Mucosa of stomach (tissue), 1 donor: ENCODE measurements around the gene SIGLEC15.
A peak's percentile ranks its signal among the peaks of the same experiment; 100 is the strongest.
"Not testable (repeated sequence)": the region's sequence is repeated elsewhere in the genome, so short reads cannot be mapped to it uniquely, and the experiment has no call there.

Source experiments
- H3K27me3 ChIP-seq: one replicate; pipeline ENCODE4 v1.7.0; 2013; ENCODE audit warnings: mild to moderate bottlenecking, low read length; ENCODE audit not compliant: control insufficient read depth, insufficient read depth
- H3K36me3 ChIP-seq: one replicate; pipeline ENCODE4 v1.7.0; 2013; ENCODE audit warnings: low read length; ENCODE audit not compliant: control insufficient read depth, insufficient read depth
- H3K4me1 ChIP-seq: one replicate; pipeline ENCODE4 v1.7.0; 2013; ENCODE audit warnings: mild to moderate bottlenecking, low read length; ENCODE audit not compliant: control insufficient read depth, insufficient read depth
- H3K4me3 ChIP-seq: one replicate; pipeline ENCODE4 v1.7.0; 2013; ENCODE audit warnings: low read length
- H3K9ac ChIP-seq: one replicate; pipeline ENCODE4 v1.7.0; 2013; ENCODE audit warnings: mild to moderate bottlenecking, low read length, moderate library complexity
- H3K9me3 ChIP-seq: one replicate; pipeline ENCODE4 v1.7.0; 2013; ENCODE audit warnings: mild to moderate bottlenecking, low read length, moderate library complexity; ENCODE audit not compliant: control insufficient read depth
- donor health status: Pancreatic carcinoma.

Gene SIGLEC15

DNA sequence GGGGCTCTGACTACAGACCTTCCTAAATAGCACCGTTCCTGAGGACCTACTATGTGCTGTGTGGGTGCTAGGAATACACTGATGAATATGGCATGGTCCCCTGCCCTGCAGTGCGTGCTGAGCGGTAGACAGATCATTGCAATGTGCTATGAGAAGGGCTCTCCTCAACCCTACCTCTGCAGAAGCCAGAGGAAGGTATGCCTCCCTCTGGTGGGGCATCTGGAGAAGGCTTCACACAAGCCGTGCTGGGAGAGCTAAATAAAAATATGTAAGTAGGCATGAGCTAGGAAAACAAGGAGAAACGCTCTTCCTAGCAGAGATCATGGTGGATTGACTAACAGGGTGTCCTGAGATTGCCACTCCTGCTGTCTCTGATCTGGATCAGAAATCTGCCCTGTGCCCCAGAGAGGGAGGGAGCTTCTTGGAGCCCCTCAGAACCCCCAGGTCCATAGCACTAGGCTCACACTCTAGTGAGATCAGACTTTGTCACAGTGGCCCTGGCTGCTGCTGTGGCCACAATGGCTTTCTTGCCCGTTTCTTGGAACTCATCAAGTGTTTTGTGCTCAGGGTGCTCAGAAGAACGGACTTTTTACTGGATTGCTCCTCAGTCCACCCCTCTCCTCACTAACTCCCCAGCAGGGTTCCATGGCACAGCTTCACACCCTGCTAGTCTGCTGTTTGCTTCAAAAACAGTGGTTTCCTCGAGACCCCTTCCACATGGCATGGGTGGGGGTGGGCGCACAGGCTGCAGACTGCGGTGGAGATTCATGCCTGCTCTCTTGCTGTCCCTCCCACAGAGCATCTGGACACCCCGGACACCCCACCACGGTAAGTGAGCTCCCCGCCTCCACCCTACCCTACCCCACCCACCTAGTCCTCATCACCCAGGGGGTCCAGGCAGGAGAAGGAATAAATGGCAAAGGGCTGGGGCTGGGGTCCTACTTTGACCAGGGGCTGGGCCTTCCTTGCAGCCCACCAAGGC is 14.2 kb downstream of the SIGLEC15 start:
- Histone ChIP-seq H3K9me3 (no peaks in the 10 kb centered on the region), H3K27me3 (peaks cover 14% of the 10 kb centered on the region), H3K9ac (no peak overlapping the region), H3K4me1 (peaks cover 41% of the 10 kb centered on the region), H3K4me3 (peak overlapping the region; percentile 1), H3K36me3 (no peaks in the 10 kb centered on the region)

- H3K4me1 ChIP-seq = peaks cover 26% of the 10 kb centered on the region
- no peaks in the 10 kb centered on the region for H3K9me3 ChIP-seq
- H3K9ac ChIP-seq = no peak overlapping the region
- H3K36me3 ChIP-seq = no peaks in the 10 kb centered on the region
- peaks cover 14% of the 10 kb centered on the region for H3K27me3 ChIP-seq
- H3K4me3 ChIP-seq = no peak overlapping the region
Measured at GRCh38 chr18:45841060-45841764, 15.7 kb downstream of the SIGLEC15 start.

DNA sequence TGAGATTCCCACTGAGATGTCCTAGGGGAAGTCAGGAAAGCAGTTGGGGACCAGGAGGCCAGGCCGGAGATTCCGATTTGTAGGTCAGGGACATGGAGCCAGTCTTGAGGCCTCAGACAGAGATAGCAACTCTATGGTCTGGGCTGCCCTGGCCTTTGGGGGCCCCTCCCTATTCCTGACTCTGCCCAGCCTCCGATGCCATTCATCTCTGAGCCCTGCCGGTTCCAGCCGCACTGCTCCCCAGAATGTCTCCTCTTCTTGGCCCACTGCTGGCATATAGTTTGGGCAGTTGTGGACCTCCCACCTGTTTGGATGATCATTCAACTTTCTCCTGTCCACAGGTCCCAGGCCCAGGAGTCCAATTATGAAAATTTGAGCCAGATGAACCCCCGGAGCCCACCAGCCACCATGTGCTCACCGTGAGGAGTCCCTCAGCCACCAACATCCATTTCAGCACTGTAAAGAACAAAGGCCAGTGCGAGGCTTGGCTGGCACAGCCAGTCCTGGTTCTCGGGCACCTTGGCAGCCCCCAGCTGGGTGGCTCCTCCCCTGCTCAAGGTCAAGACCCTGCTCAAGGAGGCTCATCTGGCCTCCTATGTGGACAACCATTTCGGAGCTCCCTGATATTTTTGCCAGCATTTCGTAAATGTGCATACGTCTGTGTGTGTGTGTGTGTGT is 16.4 kb downstream of the SIGLEC15 start:
- no peaks in the 10 kb centered on the region for H3K36me3 ChIP-seq
- no peak overlapping the region for H3K9ac ChIP-seq
- no peaks in the 10 kb centered on the region for H3K9me3 ChIP-seq
- H3K27me3 ChIP-seq = peaks cover 14% of the 10 kb centered on the region
- peaks cover 19% of the 10 kb centered on the region for H3K4me1 ChIP-seq
- no peak overlapping the region for H3K4me3 ChIP-seq

- no peak overlapping the region for H3K4me3 ChIP-seq
- no peak overlapping the region for H3K9ac ChIP-seq
- H3K27me3 ChIP-seq = peaks cover 12% of the 10 kb centered on the region
- peaks cover 9% of the 10 kb centered on the region for H3K4me1 ChIP-seq
- H3K9me3 ChIP-seq = no peaks in the 10 kb centered on the region
- H3K36me3 ChIP-seq = no peaks in the 10 kb centered on the region
Measured at GRCh38 chr18:45843019-45843418, 17.5 kb downstream of the SIGLEC15 start.

DNA sequence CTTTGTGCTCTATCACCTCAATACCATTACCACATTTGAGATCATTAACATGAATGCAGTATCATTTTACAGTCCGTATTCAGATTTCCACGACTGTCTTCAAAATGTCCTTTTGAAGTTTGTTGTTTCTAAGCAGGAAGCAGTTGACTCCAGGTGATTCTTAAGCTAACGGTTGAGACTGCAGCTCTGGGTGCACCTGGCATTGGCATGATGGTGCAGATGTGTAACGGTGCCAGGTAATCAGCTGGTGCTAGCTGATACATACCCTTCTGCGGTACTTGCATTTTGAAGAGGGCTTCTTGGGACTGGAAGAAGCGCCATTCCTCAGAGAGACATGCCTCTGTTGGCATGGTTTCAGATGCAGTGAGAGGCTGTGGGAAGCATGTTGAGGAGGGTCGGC is 19.5 kb downstream of the SIGLEC15 start:
- Histone ChIP-seq H3K4me3 (no peak overlapping the region), H3K27me3 (no peaks in the 10 kb centered on the region), H3K4me1 (no peaks in the 10 kb centered on the region), H3K9me3 (no peaks in the 10 kb centered on the region), H3K9ac (no peak overlapping the region), H3K36me3 (peaks cover 4% of the 10 kb centered on the region)

- Histone ChIP-seq H3K27me3 (no peaks in the 10 kb centered on the region), H3K4me1 (no peaks in the 10 kb centered on the region)
Measured at GRCh38 chr18:45845410-45845809, 19.9 kb downstream of the SIGLEC15 start.

GRCh38 chr18:45847119-45847518 is 21.6 kb downstream of the SIGLEC15 start:
- Histone ChIP-seq H3K9me3 (no peaks in the 10 kb centered on the region), H3K4me1 (no peaks in the 10 kb centered on the region), H3K9ac (no peak overlapping the region), H3K27me3 (no peaks in the 10 kb centered on the region), H3K36me3 (peaks cover 4% of the 10 kb centered on the region), H3K4me3 (no peak overlapping the region)

More at GRCh38 chr18:45845410-45845809, 19.9 kb downstream of the SIGLEC15 start:
- no peak overlapping the region for H3K9ac ChIP-seq
- H3K4me3 ChIP-seq = no peak overlapping the region
- H3K36me3 ChIP-seq = peaks cover 4% of the 10 kb centered on the region
- no peaks in the 10 kb centered on the region for H3K9me3 ChIP-seq

DNA sequence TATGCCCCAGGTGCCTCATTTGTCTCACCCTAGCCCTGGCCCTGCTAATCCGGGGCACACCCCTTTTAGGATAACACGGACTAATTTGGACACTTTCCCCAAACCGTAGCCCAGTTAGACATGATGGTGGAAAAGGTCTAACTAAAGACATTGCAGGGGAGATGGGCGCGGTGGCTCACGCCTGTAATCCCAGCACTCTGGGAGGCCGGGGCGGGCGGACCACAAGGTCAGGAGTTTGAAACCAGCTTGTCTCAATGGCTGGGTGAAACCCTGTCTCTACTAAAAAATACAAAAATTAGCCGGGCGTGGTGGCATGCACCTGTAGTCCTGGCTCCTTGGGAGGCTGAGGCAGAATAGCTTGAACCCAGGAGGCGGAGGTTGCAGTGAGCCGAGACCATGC is 23.2 kb downstream of the SIGLEC15 start:
- not testable (repeated sequence) for H3K9me3 ChIP-seq, H3K4me3 ChIP-seq, H3K9ac ChIP-seq, H3K36me3 ChIP-seq, H3K27me3 ChIP-seq, H3K4me1 ChIP-seq

GRCh38 chr18:45849529-45849928 is 24.1 kb downstream of the SIGLEC15 start:
- H3K36me3 ChIP-seq = peaks cover 4% of the 10 kb centered on the region
- no peaks in the 10 kb centered on the region for H3K27me3 ChIP-seq
- no peak overlapping the region for H3K4me3 ChIP-seq

GRCh38 chr18:45850021-45850420 is 24.5 kb downstream of the SIGLEC15 start:
- Histone ChIP-seq H3K27me3 (no peaks in the 10 kb centered on the region), H3K36me3 (peaks cover 4% of the 10 kb centered on the region), H3K9me3 (no peaks in the 10 kb centered on the region), H3K4me3 (no peak overlapping the region), H3K9ac (no peak overlapping the region), H3K4me1 (no peaks in the 10 kb centered on the region)

More at GRCh38 chr18:45849529-45849928, 24.1 kb downstream of the SIGLEC15 start:
- no peak overlapping the region for H3K9ac ChIP-seq
- no peaks in the 10 kb centered on the region for H3K9me3 ChIP-seq
- H3K4me1 ChIP-seq = no peaks in the 10 kb centered on the region

DNA sequence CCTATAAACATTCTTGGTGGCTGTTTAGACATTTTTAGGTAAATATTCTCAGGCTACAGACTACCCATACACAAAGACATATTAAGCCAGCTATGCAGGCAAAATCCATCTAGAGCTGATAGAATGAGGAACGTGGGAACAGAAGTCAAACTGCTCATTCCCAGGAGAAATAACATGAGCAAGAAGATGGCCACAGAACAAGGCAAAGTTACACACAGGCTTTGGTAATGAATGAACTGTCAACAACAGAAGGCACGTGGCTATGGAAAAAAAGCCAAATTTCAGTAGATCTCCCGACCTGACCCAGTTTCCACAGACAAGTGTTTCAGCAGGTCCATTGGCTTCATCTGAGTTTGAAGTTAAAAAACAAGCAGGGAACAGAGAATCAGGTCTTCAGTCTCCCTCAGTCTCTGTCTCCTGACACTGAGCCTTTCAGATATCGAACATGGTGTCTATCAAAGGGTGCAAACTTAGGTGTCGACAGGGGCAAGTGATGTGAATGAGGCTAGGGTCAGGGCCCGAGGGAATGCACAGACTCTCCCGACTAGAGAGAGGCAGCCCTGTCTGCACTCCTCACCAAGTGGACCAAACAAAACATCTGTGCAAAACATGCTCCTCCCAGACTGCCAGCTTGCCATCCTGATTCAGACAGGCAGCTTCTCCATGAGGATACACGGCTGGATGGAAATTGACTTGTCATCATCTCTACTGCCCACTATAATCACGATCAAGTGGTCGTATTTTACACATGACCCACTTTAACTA is 25.9 kb downstream of the SIGLEC15 start:
- Histone ChIP-seq H3K4me1 (no peaks in the 10 kb centered on the region), H3K4me3 (no peak overlapping the region), H3K36me3 (peaks cover 4% of the 10 kb centered on the region), H3K9me3 (no peaks in the 10 kb centered on the region), H3K27me3 (no peaks in the 10 kb centered on the region), H3K9ac (no peak overlapping the region)
